Measurements from ENCODE around the gene TNIK. TPM values are rescaled to one million over a fixed set of nuclear protein-coding genes. Genes with fewer than 3 reads are reported as not detected.
A peak's percentile ranks its signal among the peaks of the same experiment; 100 is the strongest.

TNIK gene
- total RNA-seq, 2 donors from 2014 or later, result 96.4 to 98.9 TPM

DNA sequence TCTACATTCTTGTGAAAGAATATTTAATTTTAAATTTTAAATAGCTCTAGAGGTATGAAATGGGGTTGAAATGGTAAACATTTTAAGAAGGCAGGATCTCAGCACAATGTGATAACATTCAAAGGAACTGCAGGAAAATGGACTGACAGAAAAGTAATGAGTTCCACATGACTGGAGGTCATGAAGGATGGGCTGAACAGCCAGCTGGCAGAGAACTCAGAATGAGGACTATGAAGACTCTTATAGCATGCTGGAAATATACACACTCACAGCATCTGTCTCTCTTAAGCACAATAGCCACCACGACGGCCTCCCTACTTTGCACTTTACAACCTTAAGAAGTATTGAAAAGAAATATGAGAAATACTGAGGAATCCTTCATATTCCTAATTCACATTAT, 94.7 kb downstream of the TNIK start:
- no peaks in the 10 kb centered on the region for H3K27me3 Mint-ChIP-seq
- no peak overlapping the region for H3K27ac Mint-ChIP-seq
- no peak overlapping the region for H3K4me3 Mint-ChIP-seq
- peaks cover 37% of the 10 kb centered on the region for H3K4me1 Mint-ChIP-seq
- no peak for DNase-seq
- no peaks in the 10 kb centered on the region for H3K9me3 ChIP-seq (ENCODE audit: control insufficient read depth, low read length, poor library complexity, severe bottlenecking)
- ATAC-seq, result no peak
- H3K36me3 Mint-ChIP-seq (ENCODE audit: low read depth), result no peaks in the 10 kb centered on the region

DNA sequence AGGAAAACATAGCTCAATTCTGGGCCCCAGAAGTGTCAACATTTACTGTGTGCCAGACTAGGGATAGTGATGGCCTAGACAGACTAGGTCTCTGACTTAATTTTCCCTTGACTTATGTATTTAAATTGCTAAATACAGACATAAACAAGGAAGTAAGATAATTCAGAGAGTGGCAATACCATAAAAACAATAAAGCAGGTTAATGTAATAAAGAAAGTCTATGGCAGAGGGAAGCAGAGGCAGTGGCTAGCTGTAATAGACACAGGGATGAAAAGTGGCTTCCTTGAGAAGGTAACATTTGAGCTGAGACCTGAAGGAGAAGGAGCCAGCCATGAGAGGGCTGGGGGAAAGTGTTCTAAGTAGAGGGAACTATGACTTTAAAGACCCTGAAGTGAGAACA, 95.7 kb downstream of the TNIK start:
- DNase-seq (no peak), ATAC-seq (no peak)
- H3K36me3 Mint-ChIP-seq (ENCODE audit: low read depth), result no peaks in the 10 kb centered on the region
- H3K4me3 Mint-ChIP-seq, result no peak overlapping the region
- no peaks in the 10 kb centered on the region for H3K9me3 ChIP-seq (ENCODE audit: control insufficient read depth, low read length, poor library complexity, severe bottlenecking)
- H3K4me1 Mint-ChIP-seq, result peaks cover 36% of the 10 kb centered on the region
- H3K27me3 Mint-ChIP-seq, result no peaks in the 10 kb centered on the region
- no peak overlapping the region for H3K27ac Mint-ChIP-seq

DNA sequence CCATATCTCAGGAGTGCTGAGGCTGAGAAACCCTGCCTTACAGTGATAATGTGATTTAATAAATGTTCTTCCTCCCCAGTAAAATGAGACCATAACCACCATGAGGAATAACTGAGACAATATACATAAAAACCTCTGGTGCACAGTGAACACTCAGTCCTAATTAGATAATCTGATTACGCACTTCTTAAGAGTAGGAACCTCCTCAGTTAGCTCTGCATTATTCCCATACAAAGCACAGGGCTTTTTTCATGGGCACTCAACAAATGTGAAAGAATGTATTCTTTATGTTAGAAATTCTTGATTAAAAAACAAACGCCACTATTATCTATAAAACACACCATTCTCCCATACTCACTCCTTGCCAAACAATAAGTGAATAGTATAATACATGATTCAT, 97.0 kb downstream of the TNIK start:
- H3K4me1 Mint-ChIP-seq, result peaks cover 40% of the 10 kb centered on the region
- H3K27ac Mint-ChIP-seq, result peak overlapping the region; percentile 14
- H3K4me3 Mint-ChIP-seq, result no peak overlapping the region

DNA sequence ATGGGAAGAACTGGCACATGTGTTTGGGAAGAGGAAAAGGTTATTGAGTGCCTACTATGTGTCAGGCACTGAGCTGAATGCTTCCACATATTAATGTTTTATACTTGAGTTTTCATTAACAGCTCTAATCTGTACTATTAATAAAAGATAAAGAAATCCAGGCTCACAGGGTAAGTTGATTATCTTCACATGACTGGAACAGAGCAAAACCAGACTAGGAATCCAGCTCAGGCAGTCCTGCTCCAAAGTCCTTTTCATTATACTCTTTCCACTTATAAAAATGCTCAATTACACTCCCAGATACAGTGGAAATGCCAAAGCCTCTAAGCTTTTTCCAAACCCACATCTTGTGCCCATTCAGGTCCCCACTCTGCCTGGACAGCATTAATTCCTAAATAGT, 97.6 kb downstream of the TNIK start:
- peak overlapping the region; percentile 39 for H3K27ac Mint-ChIP-seq
- ATAC-seq, result no peak
- no peak for DNase-seq
- H3K9me3 ChIP-seq (ENCODE audit: control insufficient read depth, low read length, poor library complexity, severe bottlenecking), result no peaks in the 10 kb centered on the region
- peaks cover 40% of the 10 kb centered on the region for H3K4me1 Mint-ChIP-seq
- H3K27me3 Mint-ChIP-seq, result no peaks in the 10 kb centered on the region
- H3K4me3 Mint-ChIP-seq, result no peak overlapping the region
- peaks cover 2% of the 10 kb centered on the region for H3K36me3 Mint-ChIP-seq (ENCODE audit: low read depth)

More for the DNA sequence above, 97.0 kb downstream of the TNIK start:
- H3K9me3 ChIP-seq (ENCODE audit: control insufficient read depth, low read length, poor library complexity, severe bottlenecking), result no peaks in the 10 kb centered on the region
- Mint-ChIP-seq H3K36me3 (ENCODE audit: low read depth) (peaks cover 2% of the 10 kb centered on the region), H3K27me3 (no peaks in the 10 kb centered on the region)
- ATAC-seq (no peak), DNase-seq (no peak)

DNA sequence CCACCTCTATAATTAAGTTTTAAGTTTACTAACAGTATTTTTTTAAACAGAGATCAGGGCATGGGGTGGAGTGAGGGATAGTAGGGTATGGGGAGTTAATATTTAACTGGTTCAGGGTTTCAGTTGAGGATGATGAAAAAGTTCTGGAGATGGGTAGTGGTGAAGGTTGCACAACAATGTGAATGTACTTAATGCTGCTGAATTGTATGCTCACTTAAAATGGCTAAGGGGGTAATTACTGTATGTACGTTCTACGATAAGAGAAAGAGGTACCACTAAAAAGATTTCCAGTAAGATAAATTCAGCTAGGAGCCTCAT, 101.4 kb downstream of the TNIK start:
- Mint-ChIP-seq H3K27ac (peak overlapping the region; percentile 27), H3K4me3 (no peak overlapping the region), H3K36me3 (ENCODE audit: low read depth) (peaks cover 2% of the 10 kb centered on the region), H3K27me3 (no peaks in the 10 kb centered on the region), H3K4me1 (peaks cover 51% of the 10 kb centered on the region)
- ATAC-seq (no peak), DNase-seq (no peak)
- H3K9me3 ChIP-seq (ENCODE audit: control insufficient read depth, low read length, poor library complexity, severe bottlenecking), result no peaks in the 10 kb centered on the region

DNA sequence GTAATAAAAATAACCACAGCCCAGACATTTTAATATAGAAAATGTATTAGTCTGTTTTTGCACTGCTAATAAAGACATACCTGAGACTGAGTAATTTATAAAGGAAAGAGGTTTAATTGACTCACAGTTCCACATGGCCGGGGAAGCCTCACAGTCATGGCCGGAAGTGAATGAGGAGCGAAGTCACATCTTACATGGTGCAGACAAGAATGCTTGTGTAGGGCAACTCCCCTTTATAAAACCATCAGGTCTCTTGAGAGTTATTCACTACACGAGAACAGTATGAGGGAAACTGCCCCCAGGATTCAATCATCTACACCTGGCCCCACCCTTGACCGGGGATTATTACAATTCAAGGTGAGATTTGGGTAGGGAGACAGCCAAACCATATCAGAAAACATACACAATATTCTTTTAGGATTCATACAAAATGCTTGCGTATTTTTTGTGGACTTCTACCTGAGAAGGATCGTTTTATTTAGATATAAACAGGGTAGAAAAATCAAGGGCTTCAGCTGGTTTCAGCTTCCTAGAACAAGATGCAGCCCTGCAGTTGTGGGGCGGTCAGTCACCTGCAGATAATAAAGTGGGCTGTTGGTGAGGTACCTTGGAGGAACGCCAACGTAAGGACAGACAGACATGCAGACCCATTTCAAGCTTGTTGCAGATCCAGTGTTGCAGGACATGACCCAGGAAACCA, 101.9 kb downstream of the TNIK start:
- peak overlapping the region; percentile 27 for H3K27ac Mint-ChIP-seq
- H3K4me1 Mint-ChIP-seq, result peaks cover 51% of the 10 kb centered on the region
- no peaks in the 10 kb centered on the region for H3K27me3 Mint-ChIP-seq
- H3K36me3 Mint-ChIP-seq (ENCODE audit: low read depth), result peaks cover 2% of the 10 kb centered on the region
- ATAC-seq (no peak), DNase-seq (no peak)
- H3K9me3 ChIP-seq (ENCODE audit: control insufficient read depth, low read length, poor library complexity, severe bottlenecking), result no peaks in the 10 kb centered on the region
- no peak overlapping the region for H3K4me3 Mint-ChIP-seq

DNA sequence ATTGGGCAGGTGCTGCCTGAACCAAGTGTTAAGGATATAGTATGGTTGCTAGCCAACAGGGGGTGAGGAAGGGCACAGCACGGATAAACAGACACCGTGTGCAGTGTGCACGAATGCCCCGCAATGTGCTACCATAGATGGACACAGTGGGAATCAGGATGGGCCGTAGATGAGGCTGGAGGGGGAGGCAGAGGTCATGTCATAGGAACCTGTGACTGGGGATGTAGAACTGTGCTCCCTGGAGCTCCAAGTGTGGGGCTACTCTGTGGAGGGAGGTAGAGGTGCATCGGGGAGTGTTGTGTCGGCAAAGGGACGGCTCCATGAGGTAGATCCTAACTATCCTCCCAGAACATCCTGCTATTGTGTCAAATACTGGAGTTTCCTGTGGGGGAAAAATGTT, 102.5 kb downstream of the TNIK start:
- Mint-ChIP-seq H3K4me3 (no peak overlapping the region), H3K27ac (peak overlapping the region; percentile 41), H3K36me3 (ENCODE audit: low read depth) (peaks cover 2% of the 10 kb centered on the region), H3K4me1 (peaks cover 46% of the 10 kb centered on the region), H3K27me3 (no peaks in the 10 kb centered on the region)
- DNase-seq (no peak), ATAC-seq (no peak)
- no peaks in the 10 kb centered on the region for H3K9me3 ChIP-seq (ENCODE audit: control insufficient read depth, low read length, poor library complexity, severe bottlenecking)

DNA sequence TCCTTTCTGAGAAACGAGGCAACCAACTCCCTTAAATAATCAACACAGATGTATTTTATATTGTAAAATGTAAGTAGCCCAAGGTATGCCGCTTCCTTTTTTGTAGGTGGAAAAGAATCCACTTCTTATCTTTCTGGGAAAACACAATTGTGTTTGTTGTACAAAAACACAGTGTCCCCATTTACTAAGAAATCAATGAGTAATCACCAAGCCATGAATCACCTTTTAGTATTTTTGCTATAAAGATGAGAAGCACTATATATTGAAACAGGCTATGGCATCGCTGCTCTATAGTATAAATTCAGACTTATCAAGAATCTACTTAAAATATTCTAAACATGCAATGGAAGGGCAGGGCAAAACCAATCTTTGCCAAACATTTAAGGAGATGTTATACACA, 104.0 kb downstream of the TNIK start:
- no peaks in the 10 kb centered on the region for H3K9me3 ChIP-seq (ENCODE audit: control insufficient read depth, low read length, poor library complexity, severe bottlenecking)
- DNase-seq (no peak), ATAC-seq (no peak)
- Mint-ChIP-seq H3K36me3 (ENCODE audit: low read depth) (peaks cover 2% of the 10 kb centered on the region), H3K4me3 (no peak overlapping the region), H3K27me3 (no peaks in the 10 kb centered on the region), H3K4me1 (peaks cover 41% of the 10 kb centered on the region), H3K27ac (peak overlapping the region; percentile 41)

DNA sequence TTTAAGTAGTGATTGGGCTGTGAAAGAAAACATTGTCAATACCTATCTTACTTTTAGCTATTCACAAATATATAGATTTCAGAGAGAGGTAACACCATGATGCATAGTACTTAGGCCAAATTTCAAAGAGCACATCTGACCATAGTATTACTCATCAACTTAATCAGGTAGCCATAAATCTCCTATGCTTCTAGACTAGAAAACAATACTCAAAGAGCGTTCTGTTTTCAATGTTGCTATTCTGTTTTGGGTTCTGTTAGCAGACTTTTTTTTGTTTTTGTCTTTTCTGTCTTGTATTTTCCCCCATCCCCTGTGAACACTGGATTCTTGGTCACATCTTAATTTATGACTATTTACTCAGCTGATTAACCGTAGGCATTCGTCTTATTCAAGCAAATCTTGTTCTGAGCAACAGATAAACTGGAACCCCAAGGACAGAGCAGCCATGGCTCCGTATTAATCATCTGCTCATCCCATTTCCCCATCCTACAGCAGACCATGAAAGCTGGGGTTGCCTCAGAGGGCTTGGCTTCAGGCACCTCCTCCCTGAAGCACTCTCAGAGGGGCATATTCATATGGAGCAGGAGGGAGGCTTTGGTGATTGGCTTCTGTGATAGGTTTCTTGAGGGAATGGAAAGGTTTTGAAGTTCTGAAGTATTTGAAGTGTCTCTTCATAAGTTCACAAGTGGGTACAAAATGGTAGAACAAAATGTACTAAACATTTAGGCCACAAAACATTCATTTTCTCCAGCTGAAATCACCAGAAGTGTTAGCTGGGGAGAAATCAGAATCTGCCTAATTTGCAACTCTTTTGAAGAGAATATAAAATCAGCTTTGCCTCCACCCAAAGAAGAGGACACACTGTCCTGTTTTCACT, 105.3 kb downstream of the TNIK start:
- Mint-ChIP-seq H3K4me1 (peaks cover 32% of the 10 kb centered on the region), H3K27me3 (no peaks in the 10 kb centered on the region), H3K27ac (peak overlapping the region; percentile 41), H3K4me3 (no peak overlapping the region), H3K36me3 (ENCODE audit: low read depth) (peaks cover 2% of the 10 kb centered on the region)
- ATAC-seq (no peak), DNase-seq (no peak)
- no peaks in the 10 kb centered on the region for H3K9me3 ChIP-seq (ENCODE audit: control insufficient read depth, low read length, poor library complexity, severe bottlenecking)

DNA sequence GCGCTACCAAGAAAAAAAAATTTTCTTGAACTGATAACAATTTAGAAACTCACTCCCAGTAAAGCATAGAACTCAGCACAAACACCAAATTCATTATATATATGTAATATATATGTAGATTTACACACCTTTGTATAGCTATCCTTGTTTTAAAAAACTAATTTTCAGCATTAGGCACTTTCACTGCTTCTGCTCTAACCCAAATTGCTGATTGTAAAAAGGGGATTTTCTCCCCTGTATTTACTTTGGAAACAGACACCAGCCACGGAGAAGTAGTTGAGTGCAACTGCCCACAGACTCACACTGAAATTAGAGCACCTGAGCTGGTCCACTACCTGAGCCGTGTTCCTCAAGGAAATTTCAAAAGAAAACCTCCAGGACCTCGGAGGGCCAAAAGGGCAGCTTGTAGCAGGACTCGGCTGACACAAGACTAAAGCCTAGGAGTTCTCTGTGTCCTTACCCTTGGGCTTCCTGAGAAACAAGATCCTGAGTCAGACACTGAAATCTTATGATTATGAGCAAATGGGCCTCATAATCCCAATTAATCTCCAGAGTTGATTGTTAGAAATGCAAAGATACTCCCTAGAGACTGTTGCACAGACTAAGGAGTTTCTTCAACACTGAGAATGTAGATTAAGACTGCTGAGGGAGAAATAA, 106.0 kb downstream of the TNIK start:
- H3K9me3 ChIP-seq (ENCODE audit: control insufficient read depth, low read length, poor library complexity, severe bottlenecking), result no peaks in the 10 kb centered on the region
- no peak for DNase-seq
- ATAC-seq, result no peak
- Mint-ChIP-seq H3K4me1 (peaks cover 31% of the 10 kb centered on the region), H3K4me3 (no peak overlapping the region), H3K27me3 (no peaks in the 10 kb centered on the region), H3K27ac (no peak overlapping the region), H3K36me3 (ENCODE audit: low read depth) (peaks cover 2% of the 10 kb centered on the region)

DNA sequence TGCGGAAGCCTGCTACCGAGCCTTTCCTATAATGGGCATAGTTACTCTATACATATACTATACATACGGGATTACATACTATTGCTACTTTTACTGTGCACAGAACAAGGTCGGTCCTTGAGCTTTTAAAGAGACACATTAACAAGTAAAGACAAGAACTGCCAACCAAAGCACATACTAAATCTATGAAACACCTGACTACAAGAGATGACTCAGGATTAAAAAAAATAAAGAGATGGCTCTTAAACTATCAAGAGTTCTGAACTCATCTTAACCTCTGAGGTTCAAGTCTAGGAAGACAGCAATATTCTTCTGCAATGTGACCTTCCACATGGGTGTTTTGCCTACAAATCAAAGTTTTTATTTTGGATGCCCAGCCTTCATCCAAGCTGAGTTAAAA, 106.8 kb downstream of the TNIK start:
- Mint-ChIP-seq H3K4me3 (no peak overlapping the region), H3K27ac (peak overlapping the region; percentile 16), H3K36me3 (ENCODE audit: low read depth) (no peaks in the 10 kb centered on the region), H3K27me3 (no peaks in the 10 kb centered on the region), H3K4me1 (peaks cover 29% of the 10 kb centered on the region)
- ATAC-seq (no peak), DNase-seq (no peak)
- H3K9me3 ChIP-seq (ENCODE audit: control insufficient read depth, low read length, poor library complexity, severe bottlenecking), result no peaks in the 10 kb centered on the region

DNA sequence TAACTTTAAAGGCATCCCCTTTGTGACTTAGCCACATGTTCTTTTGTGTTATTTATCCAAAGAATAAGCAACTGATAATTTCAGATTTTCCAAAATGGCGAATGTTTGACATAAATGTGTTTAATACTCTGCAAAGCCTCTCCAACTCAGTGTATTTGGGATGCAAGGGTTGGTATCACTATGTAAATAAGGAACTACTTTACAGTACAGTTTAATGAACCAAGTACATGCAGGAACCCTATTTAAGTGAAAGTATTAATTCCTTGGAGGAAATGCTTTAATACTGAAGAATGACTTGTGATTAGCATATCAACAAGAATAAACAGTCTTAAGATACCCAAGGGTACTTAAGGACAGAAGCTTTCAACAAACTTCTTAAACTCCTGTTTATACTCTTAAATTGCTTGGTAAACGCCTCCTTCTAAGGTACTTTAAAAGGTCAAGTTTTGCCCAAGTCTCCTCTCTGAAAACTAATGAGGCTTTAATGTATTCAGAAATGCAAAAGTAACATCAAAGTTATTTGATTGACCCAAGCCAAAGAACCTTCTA, 107.7 kb downstream of the TNIK start:
- H3K9me3 ChIP-seq (ENCODE audit: control insufficient read depth, low read length, poor library complexity, severe bottlenecking), result no peaks in the 10 kb centered on the region
- Mint-ChIP-seq H3K36me3 (ENCODE audit: low read depth) (no peaks in the 10 kb centered on the region), H3K4me1 (peaks cover 26% of the 10 kb centered on the region), H3K27ac (no peak overlapping the region), H3K27me3 (no peaks in the 10 kb centered on the region), H3K4me3 (no peak overlapping the region)
- DNase-seq (no peak), ATAC-seq (no peak)

DNA sequence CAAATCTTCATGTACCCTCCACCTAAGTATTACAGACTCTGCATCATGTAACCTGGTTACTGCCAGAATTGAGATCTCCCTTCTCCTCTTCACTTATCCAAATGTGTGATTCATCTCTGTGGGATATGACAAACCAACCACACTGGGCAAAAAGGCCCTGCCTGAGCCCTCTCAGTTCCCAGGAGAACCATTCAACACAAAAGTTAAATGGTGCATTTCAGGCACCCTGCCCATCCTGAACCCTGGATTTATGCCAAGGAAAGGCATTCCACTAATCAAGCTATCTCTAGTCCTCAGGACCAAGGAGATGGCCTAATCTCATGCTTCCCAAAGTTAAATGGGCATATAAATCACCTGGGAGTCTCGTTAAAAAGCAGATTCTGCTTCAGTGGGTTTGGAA, 108.5 kb downstream of the TNIK start:
- no peaks in the 10 kb centered on the region for H3K9me3 ChIP-seq (ENCODE audit: control insufficient read depth, low read length, poor library complexity, severe bottlenecking)
- Mint-ChIP-seq H3K4me3 (no peak overlapping the region), H3K36me3 (ENCODE audit: low read depth) (peaks cover 2% of the 10 kb centered on the region), H3K4me1 (peaks cover 32% of the 10 kb centered on the region), H3K27me3 (no peaks in the 10 kb centered on the region), H3K27ac (no peak overlapping the region)
- DNase-seq, result no peak
- ATAC-seq, result no peak

Measured in T-helper 17 cell (primary cell).